ENCODE data around the gene PPP1R26. TPM values are rescaled to one million over a fixed set of nuclear protein-coding genes. Genes with fewer than 3 reads are reported as not detected.

The PPP1R26 gene
- total and polyA plus RNA-seq, 2 experiments from 2014 or later = 10.7 to 49.8 TPM

DNA sequence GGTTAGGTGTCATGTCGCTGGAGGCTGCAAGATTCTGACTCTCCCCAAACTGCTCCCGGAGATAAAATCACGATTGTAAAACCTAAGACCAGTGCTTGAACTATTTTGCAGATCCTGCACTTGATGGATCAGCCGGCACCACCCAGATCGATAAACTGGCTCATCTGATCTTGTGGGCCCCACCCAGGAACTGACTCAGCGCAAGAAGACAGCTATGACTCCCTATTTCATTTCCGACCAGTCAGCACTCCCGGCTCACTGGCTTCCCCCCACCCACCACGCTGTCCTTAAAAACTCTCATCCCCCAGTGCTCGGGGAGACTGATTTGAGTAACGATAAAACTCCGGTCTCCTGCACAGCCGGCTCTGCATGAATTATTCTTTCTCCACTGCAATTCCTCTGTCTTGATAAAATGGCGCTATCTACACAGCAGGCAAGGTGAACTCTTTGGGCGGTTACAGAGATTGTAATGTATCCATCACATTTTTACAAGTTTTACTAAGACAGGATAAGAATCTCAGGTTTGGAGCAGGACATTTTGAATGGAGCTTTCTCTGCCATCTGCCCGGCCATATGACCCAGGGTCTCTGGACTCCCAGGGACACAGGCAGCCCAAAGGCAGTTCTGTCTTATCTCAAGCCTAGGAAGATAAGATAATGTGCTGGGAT is 10.6 kb upstream of the PPP1R26 start:
- Histone ChIP-seq H2AFZ (no peak overlapping the region), H3K27ac (ENCODE audit: low read depth) (no peak overlapping the region), H3K4me3 (no peak overlapping the region), H3K9me2 (ENCODE audit: insufficient read depth) (no peaks in the 10 kb centered on the region), H3K4me1 (ENCODE audit: insufficient read depth) (0 out of 2 replicates have a peak, but pooled peaks cover 6% of the 10 kb centered on the region), H4K20me1 (replicated peaks; ENCODE audit: insufficient read depth) (no peaks in the 10 kb centered on the region), H3K27me3 (ENCODE audit: insufficient read depth) (no peaks in the 10 kb centered on the region), H3K4me2 (no peak overlapping the region), H3K79me2 (replicated peaks; ENCODE audit: insufficient read depth) (no peaks in the 10 kb centered on the region), H3K36me3 (ENCODE audit: insufficient read depth) (no peaks in the 10 kb centered on the region), H3F3A (replicated peaks; ENCODE audit: low read depth) (no peaks in the 10 kb centered on the region)
- H3K4me1 Mint-ChIP-seq = peaks cover 27% of the 10 kb centered on the region
- H3K27me3 Mint-ChIP-seq (ENCODE audit: insufficient read depth, low read depth, poor library complexity) = peaks cover 8% of the 10 kb centered on the region
- H3K36me3 Mint-ChIP-seq (ENCODE audit: low read depth) = no peaks in the 10 kb centered on the region
- H3K9me3 Mint-ChIP-seq = no peaks in the 10 kb centered on the region; the same call in 2 of the 3 replicates
- ATAC-seq (no peak), DNase-seq (ENCODE audit: low spot score) (no peak)
- H3K4me3 Mint-ChIP-seq = no peak overlapping the region
- no peak overlapping the region; the same call in 1 of the 2 replicates for H3K27ac Mint-ChIP-seq
- TF ChIP-seq, protein P1, sequence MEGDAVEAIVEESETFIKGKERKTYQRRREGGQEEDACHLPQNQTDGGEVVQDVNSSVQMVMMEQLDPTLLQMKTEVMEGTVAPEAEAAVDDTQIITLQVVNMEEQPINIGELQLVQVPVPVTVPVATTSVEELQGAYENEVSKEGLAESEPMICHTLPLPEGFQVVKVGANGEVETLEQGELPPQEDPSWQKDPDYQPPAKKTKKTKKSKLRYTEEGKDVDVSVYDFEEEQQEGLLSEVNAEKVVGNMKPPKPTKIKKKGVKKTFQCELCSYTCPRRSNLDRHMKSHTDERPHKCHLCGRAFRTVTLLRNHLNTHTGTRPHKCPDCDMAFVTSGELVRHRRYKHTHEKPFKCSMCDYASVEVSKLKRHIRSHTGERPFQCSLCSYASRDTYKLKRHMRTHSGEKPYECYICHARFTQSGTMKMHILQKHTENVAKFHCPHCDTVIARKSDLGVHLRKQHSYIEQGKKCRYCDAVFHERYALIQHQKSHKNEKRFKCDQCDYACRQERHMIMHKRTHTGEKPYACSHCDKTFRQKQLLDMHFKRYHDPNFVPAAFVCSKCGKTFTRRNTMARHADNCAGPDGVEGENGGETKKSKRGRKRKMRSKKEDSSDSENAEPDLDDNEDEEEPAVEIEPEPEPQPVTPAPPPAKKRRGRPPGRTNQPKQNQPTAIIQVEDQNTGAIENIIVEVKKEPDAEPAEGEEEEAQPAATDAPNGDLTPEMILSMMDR (conservative IDR thresholded peaks at IDR 0.05; ENCODE audit: low read depth in 2 of 2) = no peak
- no peak for TF ChIP-seq POLR2AphosphoS5 (IDR thresholded peaks at IDR 0.05; ENCODE audit: low read depth)
- TF ChIP-seq NANOG (IDR thresholded peaks at IDR 0.05; ENCODE audit: borderline replicate concordance) = no peak

DNA sequence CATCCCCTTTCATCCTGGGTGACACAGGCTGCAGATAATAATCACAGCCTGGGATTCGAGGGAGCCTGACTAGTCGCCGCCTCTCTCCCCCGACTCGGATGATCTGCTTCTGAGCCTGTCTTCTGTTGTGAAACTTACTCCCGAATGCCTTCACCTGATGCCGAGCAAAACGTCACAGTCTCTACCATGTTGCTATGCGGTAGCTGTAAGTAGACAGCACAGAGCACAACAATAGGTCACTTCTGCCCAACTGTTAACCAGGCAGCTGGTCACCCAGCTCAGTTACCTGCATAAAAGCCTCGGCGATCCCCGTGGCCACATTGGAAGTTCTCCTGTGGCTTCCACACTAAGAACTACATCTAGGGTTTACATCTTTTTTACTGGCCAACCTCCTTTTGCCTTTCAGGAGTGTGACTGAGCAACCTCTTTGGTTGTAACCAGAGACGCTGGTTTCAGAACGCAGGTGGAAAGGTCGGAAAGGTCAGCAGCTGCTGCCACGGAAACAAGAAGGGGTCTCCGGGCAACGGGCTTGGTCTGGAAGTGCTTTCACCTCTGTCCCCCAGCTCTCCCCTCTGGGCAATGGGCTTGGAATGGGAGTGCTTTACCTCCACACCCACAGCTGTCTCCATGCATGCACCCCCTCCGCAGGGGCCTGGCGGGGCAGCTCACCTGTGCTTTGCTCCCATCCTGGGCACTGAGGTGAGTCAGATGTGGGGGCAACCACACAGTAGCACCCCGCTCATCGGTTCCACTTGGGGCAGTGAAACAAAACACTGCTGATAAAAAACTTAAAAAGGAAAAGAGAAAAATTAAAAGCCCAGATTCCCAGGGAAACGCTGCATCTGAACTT is 7.6 kb upstream of the PPP1R26 start:
- Histone ChIP-seq H3K4me2 (peak overlapping the region; percentile 51; the same call in 1 of the 2 replicates), H3K9me2 (ENCODE audit: insufficient read depth) (no peaks in the 10 kb centered on the region), H3K4me3 (no peak overlapping the region), H3K36me3 (ENCODE audit: insufficient read depth) (no peaks in the 10 kb centered on the region), H3K27me3 (ENCODE audit: insufficient read depth) (no peaks in the 10 kb centered on the region), H2AFZ (no peak overlapping the region), H3K4me1 (ENCODE audit: insufficient read depth) (0 out of 2 replicates have a peak, but pooled peaks cover 6% of the 10 kb centered on the region), H3K79me2 (replicated peaks; ENCODE audit: insufficient read depth) (peaks cover 3% of the 10 kb centered on the region; the same call in 1 of the 2 replicates), H3K27ac (ENCODE audit: low read depth) (peak overlapping the region; percentile 50; the same call in 1 of the 2 replicates), H3F3A (replicated peaks; ENCODE audit: low read depth) (no peaks in the 10 kb centered on the region), H4K20me1 (replicated peaks; ENCODE audit: insufficient read depth) (no peaks in the 10 kb centered on the region)
- ATAC-seq (peak; percentile 42), DNase-seq (ENCODE audit: low spot score) (peak; percentile 57)
- no peaks in the 10 kb centered on the region for H3K36me3 Mint-ChIP-seq (ENCODE audit: low read depth)
- peaks cover 32% of the 10 kb centered on the region for H3K4me1 Mint-ChIP-seq
- peaks cover 5% of the 10 kb centered on the region for H3K27me3 Mint-ChIP-seq (ENCODE audit: insufficient read depth, low read depth, poor library complexity)
- no peak overlapping the region; the same call in 2 of the 3 replicates for H3K4me3 Mint-ChIP-seq
- TF ChIP-seq JUNB (IDR thresholded peaks at IDR 0.05; ENCODE audit: unreplicated experiment) (no peak), EZH2phosphoT487 (IDR thresholded peaks at IDR 0.05; ENCODE audit: unreplicated experiment) (no peak), EZH2 (IDR thresholded peaks at IDR 0.05; ENCODE audit: low read depth, unreplicated experiment) (no peak)
- no peaks in the 10 kb centered on the region for H3K9me3 Mint-ChIP-seq
- H3K27ac Mint-ChIP-seq = peak overlapping the region; percentile 6; the same call in 1 of the 2 replicates

Measured in GM23338 (cell line).